Epithelial cell of esophagus (primary cell): Measurements from ENCODE around the gene ZNF865.
"Not testable (repeated sequence)": the region's sequence is repeated elsewhere in the genome, so short reads cannot be mapped to it uniquely, and the experiment has no call there.

Experiments
- DNase-seq: peaks from one replicate; pipeline ENCODE4 v3.0.0; 2010; ENCODE audit warnings: low read depth
- H3K4me3 ChIP-seq: 2 replicates; pipeline ENCODE4 v1.5.1; 2011; ENCODE audit warnings: mild to moderate bottlenecking, low read length, control low read depth
- CTCF ChIP-seq: IDR thresholded peaks from 2 replicates; pipeline ENCODE4 v1.5.1; 2011; ENCODE audit warnings: low read depth, mild to moderate bottlenecking, low read length, control low read depth, inconsistent platforms; ENCODE audit not compliant: insufficient read depth; ENCODE audit errors: missing control alignments

The ZNF865 gene

GRCh38 chr19:55605637-55606470 is at the start of gene ZNF865:
TSS of gene ZNF865 (plus strand) at chr19:55605647. CDS start at chr19:55613619, 7,972 bp downstream.
- peak within 1 kb of the TSS; percentile 79 for H3K4me3 ChIP-seq
- peak; percentile 83 for TF ChIP-seq CTCF
- DNase-seq = peak; percentile 89

GRCh38 chr19:55559684-55560083 is 45.8 kb upstream of the ZNF865 start:
- no peak for TF ChIP-seq CTCF
- no peak for DNase-seq
- no peak overlapping the region for H3K4me3 ChIP-seq

- no peak for TF ChIP-seq CTCF
- no peak overlapping the region for H3K4me3 ChIP-seq
- no peak for DNase-seq
These were observed 42.2 kb upstream of the ZNF865 start for GRCh38 chr19:55563261-55563690.

GRCh38 chr19:55566823-55567222 is 38.6 kb upstream of the ZNF865 start:
- TF ChIP-seq CTCF = no peak
- DNase-seq = no peak
- no peak overlapping the region for H3K4me3 ChIP-seq

GRCh38 chr19:55567708-55568328 is 37.6 kb upstream of the ZNF865 start:
- no peak for DNase-seq
- no peak for TF ChIP-seq CTCF
- H3K4me3 ChIP-seq = no peak overlapping the region

GRCh38 chr19:55569477-55569876 is 36.0 kb upstream of the ZNF865 start:
- DNase-seq, H3K4me3 ChIP-seq: not testable (repeated sequence)

GRCh38 chr19:55573929-55574328 is 31.5 kb upstream of the ZNF865 start:
- DNase-seq = not testable (repeated sequence)

GRCh38 chr19:55576746-55577145 is 28.7 kb upstream of the ZNF865 start:
- no peak for TF ChIP-seq CTCF
- H3K4me3 ChIP-seq = no peak overlapping the region
- DNase-seq = no peak

More at GRCh38 chr19:55573929-55574328, 31.5 kb upstream of the ZNF865 start:
- H3K4me3 ChIP-seq = not testable (repeated sequence)
